Measurements from ENCODE around the gene SPEM1.

GRCh38 chr17:7463372-7463846 lies 43.3 kb downstream of the SPEM1 start:
- TF ChIP-seq CTCF (IDR thresholded peaks at IDR 0.05) = no peak
- TF ChIP-seq POLR2A (IDR thresholded peaks at IDR 0.05) = no peak

Measured in esophagus squamous epithelium (tissue), 4 donors.